Lower lobe of right lung (tissue), 2 donors: Measurements from ENCODE around the gene OR6N1. TPM values are rescaled to one million over a fixed set of nuclear protein-coding genes. Genes with fewer than 3 reads are reported as not detected.

Experiments used
- ATAC-seq, 2 donors: fragments of 200-7000 bp; cut with Tn5 transposase; one replicate each; pipeline ENCODE4 v1.9.1; 2020 to 2022; ENCODE audit warnings: mild to moderate bottlenecking in 2 of 2, moderate library complexity in 2 of 2
- DNase-seq: peaks from one replicate; pipeline ENCODE4 v3.0.0-alpha.2; 2020
- H3K27ac ChIP-seq: fragments of 200-600 bp; one replicate; pipeline ENCODE4 v1.8.0; 2022
- H3K27me3 ChIP-seq: fragments of 200-600 bp; one replicate; pipeline ENCODE4 v1.8.0; 2022; ENCODE audit warnings: low read depth
- H3K36me3 ChIP-seq: fragments of 200-600 bp; one replicate; pipeline ENCODE4 v1.8.0; 2022; ENCODE audit warnings: mild to moderate bottlenecking
- H3K4me1 ChIP-seq: fragments of 200-600 bp; one replicate; pipeline ENCODE4 v1.8.0; 2022
- H3K4me3 ChIP-seq: fragments of 200-600 bp; one replicate; pipeline ENCODE4 v1.8.0; 2022; ENCODE audit warnings: mild to moderate bottlenecking
- H3K9me3 ChIP-seq: fragments of 200-600 bp; one replicate; pipeline ENCODE4 v1.8.0; 2022
- intact Hi-C: fragments of 100-400 bp; cut with DNase I; formaldehyde crosslinking; loops from one replicate; pipeline ENCODE4 v1.11.0; 2022
- total RNA-seq: library from RNA; stranded (reverse); fragmentation: NEBNext Ultra II Directional; extraction: Animal tissue kit (Norgen Biotek cat#: 25700); gene quantifications from one replicate; pipeline ENCODE4 v1.2.1, GENCODE V29; 2021
- TF ChIP-seq, protein P1 (sequence below): fragments of 200-600 bp; IDR thresholded peaks from one replicate; pipeline ENCODE4 v1.8.0; 2022; ENCODE audit warnings: antibody characterized with exemption, mild to moderate bottlenecking
- donor health status: DM: no; HTN: yes; CAD: no; lungs with severe emphysema.

Gene OR6N1
- total RNA-seq, 1 donor from 2014 or later = 2.3 TPM

DNA sequence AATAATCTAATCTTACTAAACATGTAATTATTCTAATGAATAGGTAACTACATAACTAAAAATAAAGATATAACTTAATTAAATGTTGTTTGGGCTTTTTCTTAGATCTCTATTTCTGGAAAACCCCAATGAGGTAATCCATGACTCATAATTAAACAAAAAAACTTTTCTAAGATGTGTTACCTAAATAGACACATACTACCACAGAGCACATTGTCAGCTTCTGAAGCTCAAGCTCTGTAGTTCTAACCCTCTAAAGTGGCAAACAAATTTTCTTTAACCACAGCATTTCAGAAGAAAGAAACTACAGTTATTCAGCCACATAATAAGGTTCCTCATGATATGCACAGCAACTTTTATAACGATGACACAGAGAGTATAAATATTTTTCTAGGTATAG lies 55.7 kb downstream of the OR6N1 start:
- TF ChIP-seq, protein P1, sequence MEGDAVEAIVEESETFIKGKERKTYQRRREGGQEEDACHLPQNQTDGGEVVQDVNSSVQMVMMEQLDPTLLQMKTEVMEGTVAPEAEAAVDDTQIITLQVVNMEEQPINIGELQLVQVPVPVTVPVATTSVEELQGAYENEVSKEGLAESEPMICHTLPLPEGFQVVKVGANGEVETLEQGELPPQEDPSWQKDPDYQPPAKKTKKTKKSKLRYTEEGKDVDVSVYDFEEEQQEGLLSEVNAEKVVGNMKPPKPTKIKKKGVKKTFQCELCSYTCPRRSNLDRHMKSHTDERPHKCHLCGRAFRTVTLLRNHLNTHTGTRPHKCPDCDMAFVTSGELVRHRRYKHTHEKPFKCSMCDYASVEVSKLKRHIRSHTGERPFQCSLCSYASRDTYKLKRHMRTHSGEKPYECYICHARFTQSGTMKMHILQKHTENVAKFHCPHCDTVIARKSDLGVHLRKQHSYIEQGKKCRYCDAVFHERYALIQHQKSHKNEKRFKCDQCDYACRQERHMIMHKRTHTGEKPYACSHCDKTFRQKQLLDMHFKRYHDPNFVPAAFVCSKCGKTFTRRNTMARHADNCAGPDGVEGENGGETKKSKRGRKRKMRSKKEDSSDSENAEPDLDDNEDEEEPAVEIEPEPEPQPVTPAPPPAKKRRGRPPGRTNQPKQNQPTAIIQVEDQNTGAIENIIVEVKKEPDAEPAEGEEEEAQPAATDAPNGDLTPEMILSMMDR = no peak
- DNase-seq (no peak), ATAC-seq (no peak)
- Histone ChIP-seq H3K9me3 (no peaks in the 10 kb centered on the region), H3K4me3 (no peak overlapping the region), H3K36me3 (no peaks in the 10 kb centered on the region), H3K27ac (no peak overlapping the region), H3K27me3 (no peaks in the 10 kb centered on the region), H3K4me1 (no peaks in the 10 kb centered on the region)
- intact Hi-C loops = no loop called here

DNA sequence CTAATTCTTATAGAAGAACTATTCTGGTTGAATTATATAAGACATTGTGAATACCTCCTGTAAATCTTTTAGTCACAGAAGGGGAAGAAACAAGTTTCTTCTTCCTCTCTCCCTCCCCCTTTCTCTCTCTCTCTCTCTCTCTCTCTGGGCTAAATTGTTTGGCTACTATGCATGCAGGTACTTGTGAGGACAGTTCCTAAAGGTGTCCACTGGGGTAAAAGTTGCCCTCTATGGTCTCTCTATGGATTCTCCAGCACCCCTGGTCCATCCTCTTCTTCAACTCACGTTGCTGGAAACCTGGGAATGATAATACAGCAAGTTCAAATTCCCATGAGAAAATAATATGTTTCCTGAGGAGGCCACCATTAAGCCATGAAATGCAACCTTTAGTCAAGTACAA lies 57.2 kb downstream of the OR6N1 start:
- ATAC-seq = no peak
- no peak overlapping the region for H3K4me3 ChIP-seq
- H3K9me3 ChIP-seq = no peaks in the 10 kb centered on the region
- no peak overlapping the region for H3K27ac ChIP-seq
- intact Hi-C loops = no loop called here
- no peak for DNase-seq
- H3K27me3 ChIP-seq = no peaks in the 10 kb centered on the region
- no peaks in the 10 kb centered on the region for H3K4me1 ChIP-seq
- no peaks in the 10 kb centered on the region for H3K36me3 ChIP-seq
- TF ChIP-seq, protein P1 = no peak

Other genes with a start within 250 kb of the OR6N1 start
- gene OR6Y1, start 217.8 kb downstream of the OR6N1 start, total RNA-seq = not detected
- gene OR6P1, start 201.6 kb downstream of the OR6N1 start, total RNA-seq = not detected
- gene OR10X1, start 192.3 kb downstream of the OR6N1 start, total RNA-seq = not detected
- not detected for gene OR10Z1, start 166.9 kb downstream of the OR6N1 start, total RNA-seq
- gene SPTA1, start 85.5 kb downstream of the OR6N1 start, total RNA-seq = 0.50 TPM
- gene OR6K2, start 71.5 kb downstream of the OR6N1 start, total RNA-seq = not detected
- 2.2 TPM for gene OR6K3, start 51.5 kb downstream of the OR6N1 start, total RNA-seq
- not detected for gene OR6K6, start 17.5 kb downstream of the OR6N1 start, total RNA-seq
- 0.30 TPM for gene OR6N2, start 9.0 kb upstream of the OR6N1 start, total RNA-seq
- gene MNDA, start 59.2 kb upstream of the OR6N1 start, total RNA-seq = 84.3 TPM
- 3.9 TPM for gene PYHIN1, start 159.4 kb upstream of the OR6N1 start, total RNA-seq
- gene IFI16, start 237.7 kb upstream of the OR6N1 start, total RNA-seq = 102 TPM